ENCODE data around the gene HNRNPF. TPM values are rescaled to one million over a fixed set of nuclear protein-coding genes. Genes with fewer than 3 reads are reported as not detected.
"Not testable (repeated sequence)": the region's sequence is repeated elsewhere in the genome, so short reads cannot be mapped to it uniquely, and the experiment has no call there.

Gene HNRNPF, protein sequence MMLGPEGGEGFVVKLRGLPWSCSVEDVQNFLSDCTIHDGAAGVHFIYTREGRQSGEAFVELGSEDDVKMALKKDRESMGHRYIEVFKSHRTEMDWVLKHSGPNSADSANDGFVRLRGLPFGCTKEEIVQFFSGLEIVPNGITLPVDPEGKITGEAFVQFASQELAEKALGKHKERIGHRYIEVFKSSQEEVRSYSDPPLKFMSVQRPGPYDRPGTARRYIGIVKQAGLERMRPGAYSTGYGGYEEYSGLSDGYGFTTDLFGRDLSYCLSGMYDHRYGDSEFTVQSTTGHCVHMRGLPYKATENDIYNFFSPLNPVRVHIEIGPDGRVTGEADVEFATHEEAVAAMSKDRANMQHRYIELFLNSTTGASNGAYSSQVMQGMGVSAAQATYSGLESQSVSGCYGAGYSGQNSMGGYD
- 307 TPM for total RNA-seq

- peak; percentile 96 for DNase-seq (ENCODE audit: low spot score)
Observed at GRCh38 chr10:43408710-43409384, at the start of gene HNRNPF. Gene HNRNPF (minus strand): TSS chr10:43409186. CDS start chr10:43387884, 21,302 bp downstream.

- DNase-seq (ENCODE audit: low spot score) = no peak
Observed at GRCh38 chr10:43458227-43458626, 49.2 kb upstream of the HNRNPF start.

DNA sequence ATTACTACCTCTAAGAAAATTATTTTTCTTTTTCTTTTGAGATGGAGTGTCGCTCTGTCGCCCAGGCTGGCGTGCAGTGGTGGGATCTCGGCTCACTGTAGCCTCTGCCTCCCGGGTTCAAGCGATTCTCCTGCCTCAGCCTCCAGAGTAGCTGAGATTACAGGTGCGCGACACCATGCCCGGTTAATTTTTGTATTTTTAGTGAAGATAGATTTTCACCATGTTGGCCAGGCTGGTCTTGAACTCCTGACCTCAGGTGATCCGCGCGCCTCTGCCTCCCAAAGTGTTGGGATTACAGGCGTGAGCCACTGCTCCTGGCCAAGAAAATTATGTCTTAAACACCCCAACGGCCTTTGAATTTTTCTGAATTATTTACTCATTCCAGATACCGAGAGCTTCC lies 47.6 kb upstream of the HNRNPF start:
- DNase-seq (ENCODE audit: low spot score) = not testable (repeated sequence)

DNA sequence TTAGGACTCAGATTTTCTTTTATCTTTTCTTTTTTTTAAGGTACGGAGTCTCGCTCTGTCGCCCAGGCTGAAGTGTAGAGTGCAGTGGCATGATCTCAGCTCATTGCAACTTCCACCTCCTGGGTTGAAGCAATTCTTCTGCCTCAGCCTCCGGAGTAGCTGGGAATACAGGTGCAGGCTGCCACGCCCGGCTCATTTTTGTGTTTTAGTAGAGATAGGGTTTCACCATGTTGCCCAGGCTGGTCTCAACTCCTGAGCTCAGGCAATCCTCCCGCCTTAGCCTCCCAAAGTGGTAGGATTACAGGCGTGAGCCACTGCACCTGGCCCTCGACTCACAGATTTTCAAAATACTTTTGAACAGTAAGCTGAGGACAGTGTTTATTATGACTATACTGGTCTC lies 45.0 kb upstream of the HNRNPF start:
- not testable (repeated sequence) for DNase-seq (ENCODE audit: low spot score)

DNA sequence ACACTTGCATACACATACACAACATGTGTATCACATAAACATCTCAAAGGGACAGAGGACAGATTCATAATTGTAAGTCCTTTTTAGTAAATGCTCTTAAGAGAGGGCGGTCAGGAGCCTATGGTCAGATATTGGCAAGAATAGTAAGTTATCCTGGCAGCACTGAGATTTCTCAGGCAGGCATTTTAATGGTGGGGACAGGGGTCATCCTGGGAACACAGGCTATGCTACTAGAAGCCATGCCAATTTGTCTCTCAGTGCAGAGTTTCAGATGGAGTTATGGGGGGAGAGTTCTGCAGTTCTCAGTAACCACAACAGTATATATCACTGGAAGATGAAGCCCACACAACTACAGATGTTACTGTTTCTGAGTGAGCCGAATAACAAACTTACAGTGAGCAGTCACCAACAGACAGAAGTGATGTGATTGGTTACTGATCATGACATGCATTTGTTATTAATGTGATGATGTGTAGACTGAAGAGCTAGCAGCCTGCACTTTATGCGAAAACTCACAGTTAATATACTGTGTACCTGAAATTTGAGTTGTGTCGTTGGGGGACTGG lies 44.4 kb upstream of the HNRNPF start:
- no peak for DNase-seq (ENCODE audit: low spot score)

- DNase-seq (ENCODE audit: low spot score) = no peak
Observed at GRCh38 chr10:43452356-43452914, 43.4 kb upstream of the HNRNPF start.

DNA sequence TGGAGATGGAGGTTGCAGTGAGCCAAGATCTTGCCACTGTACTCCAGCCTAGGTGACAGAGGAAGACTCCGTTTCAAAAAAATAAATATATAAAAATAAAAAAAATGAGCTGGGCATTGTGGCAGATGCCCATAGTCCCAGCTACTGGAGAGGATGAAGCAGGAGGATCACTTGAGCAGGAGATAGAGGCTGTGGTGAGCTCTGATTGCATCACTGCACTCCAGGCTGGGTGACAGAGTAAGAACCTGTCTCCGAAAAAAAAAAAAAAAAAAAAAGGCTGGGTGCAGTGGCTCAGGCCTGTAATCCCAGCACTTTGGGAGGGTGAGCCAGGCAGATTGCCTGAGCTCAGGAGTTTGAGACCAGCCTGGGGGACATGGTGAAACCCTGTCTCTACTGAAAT lies 39.8 kb upstream of the HNRNPF start:
- DNase-seq (ENCODE audit: low spot score) = no peak

GRCh38 chr10:43446219-43447017 lies 37.4 kb upstream of the HNRNPF start:
- not testable (repeated sequence) for DNase-seq (ENCODE audit: low spot score)

DNA sequence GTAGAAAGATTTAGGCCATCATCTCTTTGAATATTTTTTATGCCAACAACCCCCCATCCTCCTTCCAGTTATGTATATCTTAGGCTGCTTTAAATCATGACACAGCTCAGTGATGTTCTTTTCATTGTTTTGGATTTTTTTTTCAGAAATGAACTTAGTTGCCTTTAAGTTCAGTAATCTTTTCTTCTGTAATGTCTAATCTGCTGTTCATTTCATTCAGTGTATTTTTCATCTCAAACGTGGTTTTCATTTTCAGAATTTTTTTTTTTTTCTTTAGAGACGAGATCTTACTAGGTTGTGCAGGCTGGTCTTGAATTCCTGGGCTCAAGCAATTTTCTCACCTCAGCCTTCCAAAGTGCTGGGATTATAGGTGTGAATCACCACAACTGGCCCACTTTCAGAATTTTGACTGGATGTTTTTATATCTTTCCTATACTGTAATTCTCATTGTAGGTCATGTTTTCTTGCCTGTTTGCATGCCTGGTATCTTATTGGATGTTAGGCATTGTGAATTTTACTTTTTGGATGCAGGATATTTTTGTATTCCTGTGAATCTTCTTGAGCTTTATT lies 36.0 kb upstream of the HNRNPF start:
- no peak for DNase-seq (ENCODE audit: low spot score)

GRCh38 chr10:43444323-43444722 lies 35.3 kb upstream of the HNRNPF start:
- DNase-seq (ENCODE audit: low spot score) = no peak

GRCh38 chr10:43440463-43441134 lies 31.6 kb upstream of the HNRNPF start:
- DNase-seq (ENCODE audit: low spot score) = no peak

DNA sequence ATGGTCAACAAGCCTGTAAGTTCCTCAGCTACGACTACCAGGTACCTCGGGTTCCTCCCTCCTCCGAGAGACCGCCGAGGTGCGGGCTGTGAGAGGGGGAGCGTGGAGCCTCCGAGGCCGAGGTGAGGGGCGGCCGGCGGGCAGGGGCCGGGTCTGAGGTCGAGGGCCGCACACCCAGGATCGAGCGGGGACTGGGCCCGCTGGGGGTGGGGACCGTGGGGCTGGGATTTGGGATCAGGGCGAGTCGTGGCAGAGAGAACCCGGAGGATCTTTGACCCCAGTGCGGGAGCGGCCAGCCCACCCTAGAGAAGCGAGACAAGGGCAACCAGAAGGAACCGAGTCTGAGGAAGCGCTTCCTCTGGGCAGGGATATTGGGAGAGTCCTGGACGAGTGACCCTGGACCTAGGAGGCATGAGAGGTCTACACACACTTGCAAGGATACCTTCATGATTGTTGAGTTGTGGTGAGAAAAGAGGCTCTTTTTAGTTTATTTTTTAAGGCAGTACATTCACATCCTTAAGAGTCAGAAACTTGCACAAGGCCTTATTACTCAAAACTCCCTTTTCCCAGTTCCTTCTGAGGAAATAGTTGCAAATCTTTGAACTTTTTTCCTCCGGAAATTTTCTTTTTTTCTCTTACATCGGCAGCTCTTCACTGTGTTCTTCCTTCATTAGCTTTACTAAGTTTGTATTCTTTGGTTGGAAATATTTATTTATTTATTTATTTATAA lies 28.3 kb upstream of the HNRNPF start:
- peak; percentile 49 for DNase-seq (ENCODE audit: low spot score)

GRCh38 chr10:43436291-43437140 lies 27.5 kb upstream of the HNRNPF start, which contains the start of gene ZNF487:
Gene ZNF487 (plus strand): TSS chr10:43437111. CDS start chr10:43475814, 38,703 bp downstream.
- peak; percentile 92 for DNase-seq (ENCODE audit: low spot score)

DNA sequence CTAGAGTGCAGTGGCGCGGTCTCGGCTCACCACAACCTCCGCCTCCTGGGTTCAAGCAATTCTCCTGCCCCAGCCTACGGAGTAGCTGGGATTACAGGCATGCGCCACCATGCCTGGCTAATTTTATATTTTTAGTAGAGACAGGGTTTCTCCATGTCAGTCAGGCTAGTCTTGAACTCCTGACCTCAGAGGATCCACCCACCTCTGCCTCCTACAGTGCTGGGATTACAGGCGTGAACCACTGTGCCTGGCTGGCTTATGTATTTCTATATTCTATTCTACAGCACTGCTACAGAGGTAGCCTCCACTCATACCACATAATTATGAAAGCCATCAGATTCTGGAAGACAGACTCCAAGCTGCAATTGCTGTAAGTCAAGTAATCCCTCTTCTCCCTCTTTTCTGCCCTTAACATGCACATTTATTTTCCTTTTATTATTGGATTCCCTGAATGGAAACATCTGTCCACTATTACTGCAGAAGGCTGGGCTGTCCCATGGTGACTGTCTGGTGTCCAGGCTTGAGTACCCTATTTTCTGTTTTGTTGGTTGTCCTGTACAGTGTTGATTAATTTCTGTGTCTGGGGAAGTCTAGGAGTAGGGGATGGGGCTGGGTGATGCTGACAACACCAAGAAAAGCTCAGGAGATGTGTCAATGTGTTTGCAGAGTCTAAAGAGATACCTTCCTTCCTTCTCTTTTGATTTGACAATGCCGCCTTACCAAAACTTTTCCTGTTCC lies 22.1 kb upstream of the HNRNPF start:
- no peak for DNase-seq (ENCODE audit: low spot score)

DNA sequence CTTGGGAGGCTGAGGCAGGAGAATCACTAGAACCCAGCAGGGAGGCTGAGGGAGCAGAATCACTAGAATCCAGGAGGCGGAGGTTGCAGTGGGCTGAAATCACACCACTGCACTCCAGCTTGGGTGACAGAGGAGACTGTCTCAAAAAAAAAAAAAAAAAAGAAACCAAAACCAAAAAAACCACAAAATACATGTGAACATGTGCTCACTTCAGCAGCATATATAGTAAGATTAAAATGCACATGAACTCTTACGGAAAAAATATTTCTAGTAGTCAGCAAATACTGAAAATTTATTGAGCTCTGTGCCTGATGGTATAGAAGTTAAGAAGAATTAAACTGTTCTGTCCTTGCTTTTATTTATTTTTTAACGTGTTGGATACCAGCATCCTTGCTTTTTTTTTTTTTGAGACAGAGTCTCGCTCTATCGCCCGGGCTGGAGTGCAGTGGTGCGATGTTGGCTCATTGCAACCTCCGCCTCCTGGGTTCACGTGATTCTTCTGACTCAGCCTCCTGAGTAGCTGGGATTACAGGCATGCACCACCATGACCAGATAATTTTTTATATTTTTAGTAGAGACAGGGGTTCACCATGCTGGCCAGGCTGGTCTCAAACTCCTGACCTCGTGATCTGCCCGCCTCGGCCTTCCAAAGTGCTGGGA lies 18.3 kb upstream of the HNRNPF start:
- no peak for DNase-seq (ENCODE audit: low spot score)

DNA sequence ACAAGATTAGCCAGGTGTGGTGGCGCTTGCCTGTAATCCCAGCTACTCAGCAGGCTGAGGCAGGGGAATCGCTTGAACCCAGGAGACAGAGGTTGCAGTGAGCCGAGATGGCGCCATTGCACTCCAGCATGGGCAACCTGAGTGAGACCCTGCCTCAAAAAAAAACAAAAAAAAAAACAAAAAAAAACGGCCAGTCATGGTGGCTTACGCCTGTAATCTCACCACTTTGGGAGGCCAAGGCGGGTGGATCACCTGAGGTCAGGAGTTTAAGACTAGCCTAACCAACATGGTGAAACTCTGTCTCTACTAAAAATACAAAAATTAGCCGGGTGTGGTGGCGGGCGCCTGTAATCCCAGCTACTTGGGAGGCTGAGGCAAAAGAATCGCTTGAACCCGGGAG lies 17.5 kb upstream of the HNRNPF start:
- DNase-seq (ENCODE audit: low spot score) = not testable (repeated sequence)

GRCh38 chr10:43424416-43424815 lies 15.4 kb upstream of the HNRNPF start:
- no peak for DNase-seq (ENCODE audit: low spot score)

DNA sequence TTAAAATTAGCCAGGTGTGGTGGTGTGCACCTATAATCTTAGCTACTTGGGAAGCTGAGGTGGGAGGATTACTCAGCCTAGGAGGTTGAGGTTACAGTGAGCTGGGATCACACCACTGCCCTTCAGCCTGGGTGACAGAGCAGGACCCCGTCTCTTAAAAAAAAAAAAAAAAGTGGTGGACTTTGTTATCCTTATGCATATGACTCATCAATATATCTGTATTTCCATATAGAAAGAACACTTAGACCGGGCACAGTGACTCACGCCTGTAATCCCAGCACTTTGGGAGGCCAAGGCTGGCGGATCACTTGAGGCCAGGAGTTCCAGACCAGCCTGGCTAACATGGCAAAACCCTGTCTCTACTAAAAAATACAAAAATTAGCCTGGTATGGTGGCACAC lies 13.0 kb upstream of the HNRNPF start:
- DNase-seq (ENCODE audit: low spot score) = not testable (repeated sequence)

Measured in ureter (tissue), 1 donor.